HG03521 (cell line): Measurements from ENCODE around the gene FBXO33.
A peak's percentile ranks its signal among the peaks of the same experiment; 100 is the strongest.

Source experiments
- ATAC-seq: cut with Tn5 transposase; IDR thresholded peaks from one replicate; pipeline ENCODE4 v1.9.1; 2021; ENCODE audit warnings: mild to moderate bottlenecking, moderate library complexity; ENCODE audit not compliant: unreplicated experiment

Gene FBXO33

GRCh38 chr14:39432179-39432618, at the start of gene FBXO33:
Gene FBXO33, minus strand, starts transcription at chr14:39432433. Its CDS starts 271 bp downstream, at chr14:39432162.
- ATAC-seq = peak; percentile 82

- peak; percentile 68 for ATAC-seq
Observed at GRCh38 chr14:39474416-39474911, 42.2 kb upstream of the FBXO33 start.

- ATAC-seq = no peak
Observed at GRCh38 chr14:39472078-39472477, 39.8 kb upstream of the FBXO33 start.

GRCh38 chr14:39469094-39469710, 37.0 kb upstream of the FBXO33 start:
- peak; percentile 90 for ATAC-seq

GRCh38 chr14:39467889-39468524, 35.8 kb upstream of the FBXO33 start:
- ATAC-seq = peak; percentile 53

GRCh38 chr14:39459795-39460478, 27.7 kb upstream of the FBXO33 start:
- ATAC-seq = no peak

- ATAC-seq = no peak
Observed at GRCh38 chr14:39456702-39457250, 24.5 kb upstream of the FBXO33 start.

- ATAC-seq = no peak
Observed at GRCh38 chr14:39454906-39455539, 22.8 kb upstream of the FBXO33 start.

- ATAC-seq = no peak
Observed at GRCh38 chr14:39452680-39453079, 20.4 kb upstream of the FBXO33 start.

GRCh38 chr14:39451811-39452210, 19.6 kb upstream of the FBXO33 start:
- ATAC-seq = peak; percentile 60

GRCh38 chr14:39447175-39447661, 15.0 kb upstream of the FBXO33 start:
- ATAC-seq = no peak

GRCh38 chr14:39446131-39446744, 14.0 kb upstream of the FBXO33 start:
- ATAC-seq = no peak

GRCh38 chr14:39442293-39442692, 10.1 kb upstream of the FBXO33 start:
- no peak for ATAC-seq

GRCh38 chr14:39441805-39442204, 9.6 kb upstream of the FBXO33 start:
- no peak for ATAC-seq

- no peak for ATAC-seq
Observed at GRCh38 chr14:39440975-39441374, 8.7 kb upstream of the FBXO33 start.

- ATAC-seq = no peak
Observed at GRCh38 chr14:39435241-39435640, 3.0 kb upstream of the FBXO33 start.

- ATAC-seq = no peak
Observed at GRCh38 chr14:39434401-39434800, 2.2 kb upstream of the FBXO33 start.

GRCh38 chr14:39433452-39433813, 1.2 kb upstream of the FBXO33 start:
- no peak for ATAC-seq

GRCh38 chr14:39432619-39433451, 602 bp upstream of the FBXO33 start:
- ATAC-seq = peak; percentile 55
